Spleen (tissue), 11 donors: ENCODE results near the gene GAS2. TPM values are rescaled to one million over a fixed set of nuclear protein-coding genes. Genes with fewer than 3 reads are reported as not detected.

ENCODE experiments used
- DNase-seq: peaks from one replicate; pipeline ENCODE4 v3.0.0-alpha.2; 2020
- H3K27ac ChIP-seq, 8 donors: fragments of 200-600 bp; sonication (generic) in 7 of 8; 1 replicate in 4 of 8; 2 replicates in 4 of 8; pipeline versions ENCODE4 v1.5.0 to v1.8.0; 2016 to 2021; ENCODE audit warnings: inconsistent platforms in 4 of 8, mild to moderate bottlenecking in 4 of 8, moderate library complexity in 1 of 8
- H3K27me3 ChIP-seq, 7 donors: fragments of 200-600 bp; sonication (generic) in 6 of 7; replicated peaks in 1 of 7; 1 replicate in 4 of 7; 2 replicates in 3 of 7; pipeline versions ENCODE4 v1.5.0 to v1.8.0; 2016 to 2021; ENCODE audit warnings: inconsistent platforms in 3 of 7, mild to moderate bottlenecking in 1 of 7
- H3K36me3 ChIP-seq, 6 donors: fragments of 200-600 bp; sonication (generic) in 5 of 6; 1 replicate in 4 of 6; 2 replicates in 2 of 6; pipeline versions ENCODE4 v1.5.0 to v1.8.0; 2016 to 2021; ENCODE audit warnings: inconsistent platforms in 2 of 6
- H3K4me1 ChIP-seq, 6 donors: fragments of 200-600 bp; sonication (generic) in 5 of 6; 1 replicate in 3 of 6; 2 replicates in 3 of 6; pipeline versions ENCODE4 v1.5.0 to v1.8.0; 2016 to 2021; ENCODE audit warnings: inconsistent platforms in 3 of 6
- H3K4me3 ChIP-seq, 8 donors: fragments of 200-600 bp; sonication (generic) in 7 of 8; 1 replicate in 4 of 8; 2 replicates in 4 of 8; pipeline versions ENCODE4 v1.5.0 to v1.8.0; 2016 to 2021; ENCODE audit warnings: inconsistent platforms in 4 of 8, mild to moderate bottlenecking in 4 of 8, moderate library complexity in 2 of 8
- H3K9me3 ChIP-seq, 8 donors: fragments of 200-600 bp; sonication (generic) in 7 of 8; 1 replicate in 4 of 8; 2 replicates in 4 of 8; pipeline versions ENCODE4 v1.5.0 to v1.8.0; 2016 to 2021; ENCODE audit warnings: inconsistent platforms in 4 of 8
- CTCF ChIP-seq, 11 experiments: fragments of 200-600 bp in 7 of 11; fragments of 450-650 bp in 4 of 11; sonication (generic) in 4 of 11; IDR thresholded peaks in 8 of 11; conservative IDR thresholded peaks in 3 of 11; 1 replicate in 7 of 11; 2 replicates in 4 of 11; pipeline versions ENCODE4 v1.4.0 to v1.8.0; 2016 to 2021; ENCODE audit warnings: antibody characterized with exemption in 11 of 11, inconsistent platforms in 4 of 11, mild to moderate bottlenecking in 1 of 11
- POLR2A ChIP-seq, 3 donors: fragments of 450-650 bp; IDR thresholded peaks; one replicate each; pipeline ENCODE4 v1.5.1; 2017; ENCODE audit warnings: antibody characterized with exemption in 3 of 3, mild to moderate bottlenecking in 1 of 3
- POLR2AphosphoS5 ChIP-seq, 3 donors: sonication (generic); formaldehyde crosslinking; IDR thresholded peaks; one replicate each; pipeline ENCODE4 v1.5.1; 2017; ENCODE audit warnings: antibody characterized with exemption in 3 of 3
- WGBS, 5 donors: extraction: QIAGEN DNeasy Blood & Tissue Kit in 3 of 5; methylation state at CpG; one replicate each; pipeline versions ENCODE4 v1.1.5 to v1.1.7; 2013 to 2018; 5-methylcytosine and 5-hydroxymethylcytosine counted together
- intact Hi-C: fragments of 100-400 bp; cut with DNase I; formaldehyde crosslinking; loops from one replicate; pipeline ENCODE4 v1.15.0; 2023; ENCODE audit warnings: low total_unique reads
- polyA plus RNA-seq, 3 donors: library from polyadenylated mRNA; stranded (reverse); fragments of 200-250 nt; gene quantifications; one replicate each; pipeline ENCODE4 v1.2.1, GENCODE V29; 2013
- small RNA-seq, 4 donors: library from RNA; depleted of rRNA; stranded (forward); fragments of <200 nt; gene quantifications; one replicate each; pipeline ENCODE3, GENCODE V24; 2016
- total RNA-seq, 7 donors: library from RNA; depleted of rRNA in 3 of 7; stranded (reverse); fragments of >200 nt in 3 of 7; fragmentation: NEBNext Ultra II Directional in 4 of 7; extraction: Animal tissue kit (Norgen Biotek cat#: 25700) in 4 of 7; gene quantifications; one replicate each; pipeline versions ENCODE4 v1.1.0 to v1.2.1, GENCODE V29; 2016 to 2021
- donor health status: healthy with polysubstance abuse.
- donor health status: DM: no; HTN: no; CAD: no; lungs with moderate emphysema.
- donor health status: DM: no; HTN: no; CAD: no.
- donor health status: Bipolar disorder and iron deficiency.
- donor health status: healthy.
- donor health status: DM: no; HTN: no; CAD: no.
- donor health status: DM: yes; HTN: yes; CAD: no.

Gene GAS2
- total and polyA plus RNA-seq, 10 donors = 1.1 to 9.1 (median 2.2) TPM

DNA sequence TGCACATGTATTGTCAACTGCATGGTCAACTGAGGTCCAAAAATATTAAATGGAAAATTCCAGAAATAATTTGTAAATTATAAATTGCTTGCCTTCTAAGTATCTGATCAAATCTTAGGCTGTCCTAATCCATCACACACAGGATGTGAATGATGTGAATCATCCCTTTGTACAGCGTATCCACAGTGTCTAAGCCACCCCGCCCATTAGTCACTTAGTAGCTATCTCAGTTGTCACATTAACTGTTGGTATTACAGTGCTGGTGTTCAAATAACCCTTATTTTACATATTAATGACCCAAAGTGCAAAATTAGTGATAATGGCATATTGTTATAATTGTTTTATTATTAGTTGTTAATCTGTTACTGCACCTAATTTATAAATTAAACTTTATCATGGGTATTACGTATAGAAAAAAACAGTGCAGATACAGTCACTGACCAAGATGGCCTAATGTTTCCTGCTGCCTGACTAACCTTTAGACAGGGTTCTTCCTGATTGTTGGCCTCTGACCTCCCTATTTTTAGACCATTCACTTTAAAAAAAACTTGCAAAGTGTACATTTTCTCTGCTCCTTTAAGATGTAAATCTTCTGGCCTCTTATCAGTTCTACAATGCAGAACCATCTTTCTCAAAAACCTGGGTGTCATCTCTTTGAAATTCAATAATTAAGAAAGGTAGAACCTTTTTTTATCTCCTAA lies 166.1 kb downstream of the GAS2 start:
- no peak for DNase-seq
- intact Hi-C loops = no loop called here
- Histone ChIP-seq H3K27me3 (no peaks in the 10 kb centered on the region), H3K36me3 (no peaks in the 10 kb centered on the region), H3K27ac (no peak overlapping the region), H3K4me1 (peaks cover 6 to 27% (median 21%) of the 10 kb centered on the region in 6 donors), H3K4me3 (no peak overlapping the region), H3K9me3 (no peaks in the 10 kb centered on the region)
- WGBS, 5 donors = 69 to 74% (median 69%) methylated on average over 3 of the region's 3 CpGs
- TF ChIP-seq POLR2A (IDR thresholded peaks at IDR 0.05) (no peak), POLR2AphosphoS5 (IDR thresholded peaks at IDR 0.05) (no peak), CTCF (IDR thresholded peaks at IDR 0.05 in 8 of 11, conservative IDR thresholded peaks at IDR 0.05 in 3 of 11) (no peak)

- no peak for DNase-seq
- intact Hi-C loops = no loop called here
- 77 to 98% (median 96%) methylated on average over 1 of the region's 1 CpG for WGBS, 5 donors
- no peak overlapping the region for H3K27ac ChIP-seq
- H3K27me3 ChIP-seq = no peaks in the 10 kb centered on the region
- H3K4me1 ChIP-seq = no peaks in the 10 kb centered on the region
- H3K4me3 ChIP-seq = no peak overlapping the region
- TF ChIP-seq POLR2AphosphoS5 (IDR thresholded peaks at IDR 0.05) = no peak
- H3K9me3 ChIP-seq = peaks cover 0 to 5% (median 0%) of the 10 kb centered on the region in 8 donors
- H3K36me3 ChIP-seq = no peaks in the 10 kb centered on the region
Measured at GRCh38 chr11:22846726-22847125, 180.3 kb downstream of the GAS2 start.

GRCh38 chr11:22851477-22851876 lies 185.1 kb downstream of the GAS2 start:
- H3K27me3 ChIP-seq = no peaks in the 10 kb centered on the region
- H3K36me3 ChIP-seq = no peaks in the 10 kb centered on the region
- intact Hi-C loops = no loop called here
- no peak overlapping the region for H3K27ac ChIP-seq
- no peaks in the 10 kb centered on the region for H3K4me1 ChIP-seq
- H3K9me3 ChIP-seq = peaks cover 0 to 5% (median 0%) of the 10 kb centered on the region in 8 donors
- TF ChIP-seq POLR2A (IDR thresholded peaks at IDR 0.05) = no peak
- no peak for TF ChIP-seq POLR2AphosphoS5 (IDR thresholded peaks at IDR 0.05)
- TF ChIP-seq CTCF (IDR thresholded peaks at IDR 0.05 in 8 of 11, conservative IDR thresholded peaks at IDR 0.05 in 3 of 11) = no peak
- DNase-seq = no peak
- H3K4me3 ChIP-seq = no peak overlapping the region

- Histone ChIP-seq H3K9me3 (no peaks in the 10 kb centered on the region), H3K36me3 (no peaks in the 10 kb centered on the region), H3K27ac (no peak overlapping the region), H3K4me1 (no peaks in the 10 kb centered on the region), H3K27me3 (no peaks in the 10 kb centered on the region), H3K4me3 (no peak overlapping the region)
- TF ChIP-seq POLR2A (IDR thresholded peaks at IDR 0.05) = no peak
- intact Hi-C loops = no loop called here
- WGBS, 5 donors = 81 to 87% (median 83%) methylated on average over 6 of the region's 6 CpGs
- no peak for DNase-seq
Measured at GRCh38 chr11:22859756-22860155, 193.3 kb downstream of the GAS2 start.

- DNase-seq = no peak
- intact Hi-C loops = no loop called here
- Histone ChIP-seq H3K4me3 (no peak within 1 kb of the TSS), H3K36me3 (no peaks in the 10 kb centered on the region), H3K9me3 (no peaks in the 10 kb centered on the region), H3K4me1 (no peaks in the 10 kb centered on the region), H3K27ac (no peak within 1 kb of the TSS), H3K27me3 (no peaks in the 10 kb centered on the region)
- TF ChIP-seq CTCF (IDR thresholded peaks at IDR 0.05 in 8 of 11, conservative IDR thresholded peaks at IDR 0.05 in 3 of 11) (no peak), POLR2AphosphoS5 (IDR thresholded peaks at IDR 0.05) (no peak), POLR2A (IDR thresholded peaks at IDR 0.05) (no peak)
- WGBS, 5 donors = 95 to 100% (median 96%) methylated on average over 4 of the region's 4 CpGs
Measured at GRCh38 chr11:22860241-22860640, 193.8 kb downstream of the GAS2 start, which contains the start of gene CCDC179. CCDC179 (minus strand) TSS chr11:22860474; CDS start chr11:22860421, 53 bp downstream.

Small RNAs within 50 kb of the gene (small RNA-seq; reads per million reads assigned to genes)
- gene RNA5SP338 = 0 to 0.14 (median 0.06) reads per million in 4 donors

Other genes starting within 250 kb of the GAS2 start
- gene FANCF, start 40.8 kb upstream of the GAS2 start, total RNA-seq = 10 to 100 TPM; 12.2 to 15.7 (median 13.2) TPM
- gene FANCF, start 40.8 kb upstream of the GAS2 start, polyA plus RNA-seq = 10 to 100 TPM; 12.2 to 14.3 (median 13.6) TPM
- 10 to 100 TPM; 11.2 to 30.0 (median 21.2) TPM for gene SVIP, start 163.2 kb downstream of the GAS2 start, total RNA-seq
- 10 to 100 TPM; 15.3 to 17.1 (median 16.8) TPM for gene SVIP, start 163.2 kb downstream of the GAS2 start, polyA plus RNA-seq
- gene CCDC179, start 193.9 kb downstream of the GAS2 start, total RNA-seq = not detected
- gene CCDC179, start 193.9 kb downstream of the GAS2 start, polyA plus RNA-seq = not detected